Measurements from ENCODE around the gene PTPRE.

GRCh38 chr10:127905001-127905847 lies 1.7 kb upstream of the PTPRE start:
- TF ChIP-seq, protein P1, sequence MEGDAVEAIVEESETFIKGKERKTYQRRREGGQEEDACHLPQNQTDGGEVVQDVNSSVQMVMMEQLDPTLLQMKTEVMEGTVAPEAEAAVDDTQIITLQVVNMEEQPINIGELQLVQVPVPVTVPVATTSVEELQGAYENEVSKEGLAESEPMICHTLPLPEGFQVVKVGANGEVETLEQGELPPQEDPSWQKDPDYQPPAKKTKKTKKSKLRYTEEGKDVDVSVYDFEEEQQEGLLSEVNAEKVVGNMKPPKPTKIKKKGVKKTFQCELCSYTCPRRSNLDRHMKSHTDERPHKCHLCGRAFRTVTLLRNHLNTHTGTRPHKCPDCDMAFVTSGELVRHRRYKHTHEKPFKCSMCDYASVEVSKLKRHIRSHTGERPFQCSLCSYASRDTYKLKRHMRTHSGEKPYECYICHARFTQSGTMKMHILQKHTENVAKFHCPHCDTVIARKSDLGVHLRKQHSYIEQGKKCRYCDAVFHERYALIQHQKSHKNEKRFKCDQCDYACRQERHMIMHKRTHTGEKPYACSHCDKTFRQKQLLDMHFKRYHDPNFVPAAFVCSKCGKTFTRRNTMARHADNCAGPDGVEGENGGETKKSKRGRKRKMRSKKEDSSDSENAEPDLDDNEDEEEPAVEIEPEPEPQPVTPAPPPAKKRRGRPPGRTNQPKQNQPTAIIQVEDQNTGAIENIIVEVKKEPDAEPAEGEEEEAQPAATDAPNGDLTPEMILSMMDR (IDR thresholded peaks at IDR 0.05; ENCODE audit: low read depth, low read length, poor library complexity, severe bottlenecking): no peak
- TF ChIP-seq EZH2phosphoT487 (IDR thresholded peaks at IDR 0.05; ENCODE audit: borderline replicate concordance, low read length): no peak
